PC-9 (cell line): Measurements from ENCODE around the gene MVP. TPM values are rescaled to one million over a fixed set of nuclear protein-coding genes. Genes with fewer than 3 reads are reported as not detected.

Source experiments
- BruUV-seq: library from RNA; stranded (reverse); fragments of 400-500 nt; replicated peaks from 2 replicates; lab custom pipeline; 2021; lab: Mats Ljungman, UMichigan
- CTCF ChIA-PET: fragments of 300-600 bp; sonication (Branson Sonifier 250); formaldehyde crosslinking; loops from one replicate; lab custom pipeline; 2022; ENCODE audit warnings: antibody characterized with exemption; lab: Charles Lee
- POLR2A ChIA-PET: fragments of 300-600 bp; sonication (Branson Sonifier 250); formaldehyde crosslinking; loops from one replicate; lab custom pipeline; 2022; ENCODE audit warnings: antibody characterized with exemption; ENCODE audit not compliant: unreplicated experiment; lab: Charles Lee
- DNase-seq, 2 experiments: peaks; one replicate each; pipeline versions ENCODE4 v3.0.0 to v3.0.0-alpha.2; 2015 to 2022; ENCODE audit warnings: mixed read lengths in 1 of 2
- H2AFZ ChIP-seq: fragments of 200-600 bp; sonication (generic); 2 replicates; pipeline ENCODE4 v1.8.1; 2017; ENCODE audit warnings: antibody characterized with exemption
- H3F3A ChIP-seq: fragments of 200-600 bp; sonication (generic); 2 replicates; pipeline ENCODE4 v1.8.1; 2017; ENCODE audit warnings: antibody characterized with exemption, mild to moderate bottlenecking, low read depth; ENCODE audit not compliant: insufficient read depth
- H3K27ac ChIP-seq: fragments of 200-600 bp; sonication (generic); 2 replicates; pipeline ENCODE4 v1.6.1; 2016; ENCODE audit warnings: mixed run types
- H3K27me3 ChIP-seq: fragments of 200-600 bp; sonication (generic); 2 replicates; pipeline ENCODE4 v1.6.1; 2016; ENCODE audit warnings: low read depth, mixed run types; ENCODE audit not compliant: insufficient read depth
- H3K36me3 ChIP-seq: fragments of 200-600 bp; sonication (generic); 2 replicates; pipeline ENCODE4 v1.6.1; 2016; ENCODE audit warnings: low read depth, mixed run types
- H3K4me1 ChIP-seq: fragments of 200-600 bp; sonication (generic); replicated peaks from 2 replicates; pipeline ENCODE4 v1.6.1; 2016; ENCODE audit warnings: mixed run types; ENCODE audit not compliant: insufficient read depth
- H3K4me2 ChIP-seq: fragments of 200-600 bp; sonication (generic); 2 replicates; pipeline ENCODE4 v1.6.1; 2017; ENCODE audit warnings: mixed run types
- H3K4me3 ChIP-seq: fragments of 200-600 bp; sonication (generic); 2 replicates; pipeline ENCODE4 v1.6.1; 2016; ENCODE audit warnings: mixed run types
- H3K79me2 ChIP-seq: fragments of 200-600 bp; sonication (generic); 2 replicates; pipeline ENCODE4 v1.6.1; 2017; ENCODE audit warnings: low read depth, mixed run types
- H3K9me2 ChIP-seq: fragments of 200-600 bp; sonication (generic); 2 replicates; pipeline ENCODE4 v1.8.1; 2017; ENCODE audit warnings: mild to moderate bottlenecking; ENCODE audit not compliant: insufficient read depth
- H3K9me3 ChIP-seq: fragments of 200-600 bp; sonication (generic); 2 replicates; pipeline ENCODE4 v1.8.1; 2016; ENCODE audit warnings: low read depth; ENCODE audit not compliant: insufficient read depth
- H4K20me1 ChIP-seq: fragments of 200-600 bp; sonication (generic); 2 replicates; pipeline ENCODE4 v1.8.1; 2017; ENCODE audit not compliant: insufficient read depth
- EZH2 ChIP-seq: fragments of 200-600 bp; sonication (generic); IDR thresholded peaks from 2 replicates; pipeline ENCODE4 v1.8.0; 2017; ENCODE audit warnings: antibody characterized with exemption, low read depth
- intact Hi-C: fragments of 100-400 bp; cut with micrococcal nuclease; formaldehyde crosslinking; loops from one replicate; pipeline ENCODE4 v1.10.0; 2022; ENCODE audit not compliant: unreplicated experiment
- total RNA-seq: library from RNA; stranded (reverse); gene quantifications from 2 replicates; pipeline ENCODE4 v1.2.3, GENCODE V29; 2021
- TF ChIP-seq, protein P1 (sequence below): fragments of 200-600 bp; sonication (generic); conservative IDR thresholded peaks from 2 replicates; pipeline ENCODE4 v1.6.1; 2017; ENCODE audit warnings: mixed run types, antibody characterized with exemption, mild to moderate bottlenecking, moderate library complexity

Gene MVP
- total RNA-seq, 1 experiment from 2014 or later: 208 TPM

DNA sequence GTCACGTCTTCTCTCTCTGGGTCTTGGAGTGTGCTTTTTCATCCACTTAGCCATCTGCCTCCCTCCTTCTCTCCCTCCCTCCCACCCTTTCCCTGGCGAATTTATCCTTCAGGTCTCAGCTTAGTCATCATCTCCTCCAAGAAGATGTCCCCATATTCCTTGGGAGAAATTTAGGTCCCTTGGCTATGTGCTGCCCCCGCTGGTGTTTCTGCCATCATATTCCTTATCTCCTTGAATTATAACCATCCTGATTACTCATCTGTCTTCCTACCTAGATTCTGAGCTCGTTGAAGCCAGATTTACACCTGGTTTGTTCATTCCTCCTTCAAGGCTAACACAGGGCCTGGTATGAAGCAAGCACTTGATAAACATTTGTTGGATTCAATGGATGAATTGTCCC, 74.1 kb downstream of the MVP start:
- no peaks in the 10 kb centered on the region for H3K79me2 ChIP-seq
- intact Hi-C loops: no loop called here
- H3K4me2 ChIP-seq: no peak overlapping the region

DNA sequence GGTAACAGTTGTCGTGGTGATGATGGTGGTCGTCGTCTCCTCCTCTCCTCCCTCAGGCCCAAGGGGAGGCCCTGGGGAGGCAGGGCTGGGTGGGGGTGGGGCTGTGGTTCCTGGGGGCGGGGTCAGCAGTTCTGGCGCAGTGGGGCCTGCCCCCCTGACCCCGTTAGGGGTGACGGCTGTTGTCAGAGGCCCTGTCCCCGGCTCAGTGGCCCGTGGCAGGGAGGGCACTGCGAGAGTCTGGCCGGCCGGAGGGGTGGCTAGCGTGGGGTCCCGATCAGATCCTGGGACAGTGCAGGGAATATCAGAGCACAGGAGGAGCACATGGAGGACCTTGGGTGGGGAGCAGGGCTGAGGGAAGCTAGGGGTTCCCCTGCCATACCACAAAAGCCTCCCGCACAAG, 76.6 kb downstream of the MVP start:
- H3K79me2 ChIP-seq: 0 out of 2 replicates have a peak, but pooled peaks cover 1% of the 10 kb centered on the region
- H3F3A ChIP-seq: peaks cover 14% of the 10 kb centered on the region
- H3K36me3 ChIP-seq: no peaks in the 10 kb centered on the region
- intact Hi-C loops: loop anchor here (5.0 kb wide), 2 partner anchors 35 to 75 kb away; partner anchors contain the start of genes CDIPT and MVP
- H2AFZ ChIP-seq: no peak overlapping the region
- H4K20me1 ChIP-seq: no peaks in the 10 kb centered on the region; the same call in 1 of the 2 replicates
- H3K4me1 ChIP-seq: peaks cover 16% of the 10 kb centered on the region; the same call in 1 of the 2 replicates
- H3K27ac ChIP-seq: no peak overlapping the region
- H3K4me3 ChIP-seq: no peak overlapping the region
- no TSS peak for BruUV-seq
- POLR2A ChIA-PET: no interaction called here
- H3K9me2 ChIP-seq: no peaks in the 10 kb centered on the region
- DNase-seq: no peak
- TF ChIP-seq EZH2: no peak
- TF ChIP-seq, protein P1, sequence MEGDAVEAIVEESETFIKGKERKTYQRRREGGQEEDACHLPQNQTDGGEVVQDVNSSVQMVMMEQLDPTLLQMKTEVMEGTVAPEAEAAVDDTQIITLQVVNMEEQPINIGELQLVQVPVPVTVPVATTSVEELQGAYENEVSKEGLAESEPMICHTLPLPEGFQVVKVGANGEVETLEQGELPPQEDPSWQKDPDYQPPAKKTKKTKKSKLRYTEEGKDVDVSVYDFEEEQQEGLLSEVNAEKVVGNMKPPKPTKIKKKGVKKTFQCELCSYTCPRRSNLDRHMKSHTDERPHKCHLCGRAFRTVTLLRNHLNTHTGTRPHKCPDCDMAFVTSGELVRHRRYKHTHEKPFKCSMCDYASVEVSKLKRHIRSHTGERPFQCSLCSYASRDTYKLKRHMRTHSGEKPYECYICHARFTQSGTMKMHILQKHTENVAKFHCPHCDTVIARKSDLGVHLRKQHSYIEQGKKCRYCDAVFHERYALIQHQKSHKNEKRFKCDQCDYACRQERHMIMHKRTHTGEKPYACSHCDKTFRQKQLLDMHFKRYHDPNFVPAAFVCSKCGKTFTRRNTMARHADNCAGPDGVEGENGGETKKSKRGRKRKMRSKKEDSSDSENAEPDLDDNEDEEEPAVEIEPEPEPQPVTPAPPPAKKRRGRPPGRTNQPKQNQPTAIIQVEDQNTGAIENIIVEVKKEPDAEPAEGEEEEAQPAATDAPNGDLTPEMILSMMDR: no peak
- H3K27me3 ChIP-seq: no peaks in the 10 kb centered on the region
- CTCF ChIA-PET: no interaction called here
- no peak overlapping the region for H3K4me2 ChIP-seq
- no peaks in the 10 kb centered on the region for H3K9me3 ChIP-seq

More for the DNA sequence above, 74.1 kb downstream of the MVP start:
- Histone ChIP-seq H3K27ac (no peak overlapping the region), H3K36me3 (no peaks in the 10 kb centered on the region), H4K20me1 (no peaks in the 10 kb centered on the region; the same call in 1 of the 2 replicates), H3F3A (peaks cover 14% of the 10 kb centered on the region), H3K4me1 (0 out of 2 replicates have a peak, but pooled peaks cover 6% of the 10 kb centered on the region), H3K9me2 (no peaks in the 10 kb centered on the region), H3K4me3 (no peak overlapping the region), H3K27me3 (no peaks in the 10 kb centered on the region), H2AFZ (no peak overlapping the region), H3K9me3 (no peaks in the 10 kb centered on the region)
- TF ChIP-seq EZH2: no peak
- TF ChIP-seq, protein P1: no peak
- no peak for DNase-seq
- no TSS peak for BruUV-seq
- CTCF ChIA-PET: interaction anchor here (0.7 kb wide), 1 partner anchor 50 kb away, joined by 16 read pairs; no protein-coding TSS in a partner anchor
- POLR2A ChIA-PET: interaction anchor here (0.6 kb wide), 1 partner anchor 138 kb away, joined by 13 read pairs; no protein-coding TSS in a partner anchor

DNA sequence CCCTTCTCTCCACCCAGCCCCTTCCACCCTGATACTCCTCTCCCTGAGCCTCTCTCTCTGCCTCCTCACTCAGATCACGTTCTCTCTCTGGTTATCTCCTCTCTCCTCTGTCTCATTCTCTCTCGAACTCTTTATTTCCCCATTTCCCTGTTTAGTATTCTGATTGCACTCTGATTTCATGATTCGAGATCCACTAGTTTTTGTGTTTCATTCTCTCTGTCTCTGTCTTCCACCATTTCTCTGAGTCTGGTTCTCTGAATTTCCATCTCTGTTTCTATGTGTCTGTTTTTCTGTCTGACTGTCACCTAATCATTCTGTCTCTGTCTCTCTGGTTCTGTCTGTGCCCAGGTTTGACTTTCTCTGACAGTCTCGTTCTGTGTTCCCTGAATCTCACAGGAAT, 77.1 kb downstream of the MVP start:
- no peak overlapping the region for H3K4me3 ChIP-seq

More for the DNA sequence above, 77.1 kb downstream of the MVP start:
- Histone ChIP-seq H3K27ac (no peak overlapping the region), H3K27me3 (no peaks in the 10 kb centered on the region), H2AFZ (no peak overlapping the region), H3F3A (peaks cover 14% of the 10 kb centered on the region), H4K20me1 (no peaks in the 10 kb centered on the region; the same call in 1 of the 2 replicates), H3K4me1 (peaks cover 16% of the 10 kb centered on the region; the same call in 1 of the 2 replicates), H3K36me3 (no peaks in the 10 kb centered on the region), H3K9me3 (no peaks in the 10 kb centered on the region), H3K79me2 (0 out of 2 replicates have a peak, but pooled peaks cover 5% of the 10 kb centered on the region), H3K4me2 (no peak overlapping the region), H3K9me2 (no peaks in the 10 kb centered on the region)
- no peak for TF ChIP-seq EZH2
- TF ChIP-seq, protein P1: no peak
- ChIA-PET CTCF (no interaction called here), POLR2A (no interaction called here)
- no peak for DNase-seq
- BruUV-seq: no TSS peak
- intact Hi-C loops: loop anchor here (5.0 kb wide), 2 partner anchors 35 to 75 kb away; partner anchors contain the start of genes CDIPT and MVP

Other genes starting within 250 kb of the MVP start
- 0.15 and 0.17 TPM in 2 replicates for gene SPN, start 157.2 kb upstream of the MVP start, total RNA-seq
- 247 and 310 TPM in 2 replicates for gene QPRT, start 141.3 kb upstream of the MVP start, total RNA-seq
- not detected in 2 replicates for gene C16orf54, start 74.5 kb upstream of the MVP start, total RNA-seq
- 0.13 and 0.26 TPM in 2 replicates for gene ZG16, start 42.2 kb upstream of the MVP start, total RNA-seq
- gene KIF22, start 29.7 kb upstream of the MVP start, total RNA-seq: 179 and 195 TPM in 2 replicates
- 463 and 481 TPM in 2 replicates for gene MAZ, start 13.9 kb upstream of the MVP start, total RNA-seq
- gene PRRT2, start 8.3 kb upstream of the MVP start, total RNA-seq: 4.9 and 6.3 TPM in 2 replicates
- gene PAGR1, start 4.3 kb upstream of the MVP start, total RNA-seq: 27.5 and 44.6 TPM in 2 replicates
- 90.6 and 133 TPM in 2 replicates for gene CDIPT, start 42.8 kb downstream of the MVP start, total RNA-seq
- gene SEZ6L2, start 79.1 kb downstream of the MVP start, total RNA-seq: 46.5 and 64.0 TPM in 2 replicates
- gene ASPHD1, start 80.0 kb downstream of the MVP start, total RNA-seq: 8.3 and 11.3 TPM in 2 replicates
- gene KCTD13, start 105.8 kb downstream of the MVP start, total RNA-seq: 52.7 and 72.0 TPM in 2 replicates
- 141 and 203 TPM in 2 replicates for gene TMEM219, start 141.6 kb downstream of the MVP start, total RNA-seq
- 76.6 and 82.9 TPM in 2 replicates for gene TAOK2, start 153.4 kb downstream of the MVP start, total RNA-seq
- gene HIRIP3, start 175.2 kb downstream of the MVP start, total RNA-seq: 27.0 and 27.3 TPM in 2 replicates
- gene INO80E, start 175.8 kb downstream of the MVP start, total RNA-seq: 102 TPM in 2 replicates
- gene DOC2A, start 190.6 kb downstream of the MVP start, total RNA-seq: 11.0 and 11.3 TPM in 2 replicates
- gene C16orf92, start 202.7 kb downstream of the MVP start, total RNA-seq: not detected in 2 replicates
- 5.8 and 9.7 TPM in 2 replicates for gene TLCD3B, start 210.8 kb downstream of the MVP start, total RNA-seq
- gene ALDOA, start 245.3 kb downstream of the MVP start, total RNA-seq: 2,395 and 3,090 TPM in 2 replicates